CD4-positive, alpha-beta memory T cell (primary cell): ENCODE measurements around the gene TUBAL3. TPM values are rescaled to one million over a fixed set of nuclear protein-coding genes. Genes with fewer than 3 reads are reported as not detected.

Source experiments
- CTCF ChIA-PET: fragments of 350-600 bp; sonication (Branson Sonifier 250); formaldehyde crosslinking; loops from one replicate; lab custom pipeline; 2021; ENCODE audit warnings: inconsistent platforms; ENCODE audit not compliant: partially characterized antibody; lab: Charles Lee
- POLR2A ChIA-PET: fragments of 350-600 bp; sonication (Branson Sonifier 250); formaldehyde crosslinking; loops from one replicate; lab custom pipeline; 2021; ENCODE audit not compliant: partially characterized antibody; lab: Charles Lee
- DNase-seq, 5 donors: peaks; one replicate each; pipeline versions ENCODE4 v3.0.0 to v3.0.0-alpha.2; 2020 to 2022; ENCODE audit warnings: mixed read lengths in 1 of 5
- H3K27ac ChIP-seq: one replicate; pipeline ENCODE4 v1.7.0; 2013; ENCODE audit warnings: low read depth, low read length
- H3K27me3 ChIP-seq: 2 replicates; pipeline ENCODE4 v1.7.0; 2013; ENCODE audit warnings: mild to moderate bottlenecking, low read length, moderate library complexity; ENCODE audit not compliant: insufficient read depth
- H3K36me3 ChIP-seq: 2 replicates; pipeline ENCODE4 v1.7.0; 2013; ENCODE audit warnings: mild to moderate bottlenecking, low read length, moderate library complexity; ENCODE audit not compliant: insufficient read depth
- H3K4me1 ChIP-seq: 2 replicates; pipeline ENCODE4 v1.7.0; 2013; ENCODE audit warnings: mild to moderate bottlenecking, low read length, moderate library complexity; ENCODE audit not compliant: insufficient read depth
- H3K4me3 ChIP-seq, 2 donors: one replicate each; pipeline ENCODE4 v1.7.0; 2013; ENCODE audit warnings: low read length in 2 of 2, mild to moderate bottlenecking in 1 of 2
- H3K9me3 ChIP-seq, 2 donors: one replicate each; pipeline ENCODE4 v1.7.0; 2013; ENCODE audit warnings: low read length in 2 of 2, control low read depth in 1 of 2; ENCODE audit not compliant: control insufficient read depth in 1 of 2
- H3K27ac Mint-ChIP-seq, 7 donors: one replicate each; pipeline ENCODE4 v1.8.0; 2020 to 2021; ENCODE audit warnings: mixed read lengths in 7 of 7, mild to moderate bottlenecking in 6 of 7, inconsistent platforms in 3 of 7, moderate library complexity in 3 of 7
- H3K27me3 Mint-ChIP-seq, 2 donors: one replicate each; pipeline ENCODE4 v1.8.0; 2020 to 2021; ENCODE audit warnings: mixed read lengths in 2 of 2
- H3K36me3 Mint-ChIP-seq, 2 donors: one replicate each; pipeline ENCODE4 v1.8.0; 2020 to 2021; ENCODE audit warnings: mixed read lengths in 2 of 2, inconsistent platforms in 1 of 2, mild to moderate bottlenecking in 1 of 2
- H3K4me1 Mint-ChIP-seq, 4 donors: one replicate each; pipeline ENCODE4 v1.8.0; 2020 to 2021; ENCODE audit warnings: mixed read lengths in 4 of 4, mild to moderate bottlenecking in 1 of 4
- H3K4me3 Mint-ChIP-seq, 8 donors: one replicate each; pipeline ENCODE4 v1.8.0; 2020 to 2021; ENCODE audit warnings: mixed read lengths in 8 of 8, mild to moderate bottlenecking in 7 of 8, moderate library complexity in 6 of 8, inconsistent platforms in 3 of 8
- H3K9me3 Mint-ChIP-seq, 8 donors: one replicate each; pipeline ENCODE4 v1.8.0; 2020 to 2021; ENCODE audit warnings: mixed read lengths in 8 of 8, mild to moderate bottlenecking in 5 of 8, inconsistent platforms in 3 of 8, moderate library complexity in 1 of 8
- intact Hi-C: fragments of 100-400 bp; cut with micrococcal nuclease; formaldehyde crosslinking; loops from one replicate; pipeline ENCODE4 v1.15.1; 2023
- polyA plus RNA-seq, 2 donors: library from polyadenylated mRNA; unstranded; fragments of 300-500 nt; fragmentation: Illumina TruSeq; gene quantifications; one replicate each; pipeline ENCODE4 v1.2.3, GENCODE V29; 2021
- total RNA-seq, 2 experiments: library from RNA; stranded (reverse); gene quantifications; one replicate each; pipeline ENCODE4 v1.2.3, GENCODE V29; 2021

The TUBAL3 gene
- total and polyA plus RNA-seq, 4 experiments from 2014 or later, result not detected

DNA sequence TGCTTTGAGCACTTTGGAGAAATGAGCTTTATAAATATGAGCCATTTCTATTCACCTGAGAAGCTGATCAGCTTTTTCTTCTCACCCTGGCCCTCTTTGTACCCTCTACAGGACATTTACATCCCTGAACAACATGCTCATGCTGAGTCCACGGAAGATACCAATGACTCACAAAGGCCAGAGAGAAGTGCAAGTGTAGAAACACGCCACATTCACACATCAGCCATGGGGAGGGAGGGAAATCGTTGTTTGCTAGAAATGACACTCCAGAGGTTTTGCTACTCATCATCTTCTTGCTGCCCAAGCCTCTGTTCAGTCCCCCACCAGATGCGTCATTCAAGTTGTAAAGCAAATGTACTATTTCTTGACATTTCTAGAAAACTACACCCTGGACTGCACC is 42.7 kb downstream of the TUBAL3 start:
- Histone ChIP-seq H3K4me1 (no peaks in the 10 kb centered on the region), H3K27ac (no peak overlapping the region), H3K4me3 (no peak overlapping the region), H3K36me3 (no peaks in the 10 kb centered on the region), H3K9me3 (no peaks in the 10 kb centered on the region), H3K27me3 (no peaks in the 10 kb centered on the region)
- H3K27me3 Mint-ChIP-seq, result peaks cover 0 to 7% of the 10 kb centered on the region in 2 donors
- ChIA-PET POLR2A (no interaction called here), CTCF (no interaction called here)
- peaks cover 0 to 7% (median under 1%) of the 10 kb centered on the region in 4 donors for H3K4me1 Mint-ChIP-seq
- H3K9me3 Mint-ChIP-seq, result no peaks in the 10 kb centered on the region
- no peak for DNase-seq
- no peak overlapping the region for H3K4me3 Mint-ChIP-seq
- intact Hi-C loops, result no loop called here
- no peak overlapping the region for H3K27ac Mint-ChIP-seq
- H3K36me3 Mint-ChIP-seq, result no peaks in the 10 kb centered on the region

DNA sequence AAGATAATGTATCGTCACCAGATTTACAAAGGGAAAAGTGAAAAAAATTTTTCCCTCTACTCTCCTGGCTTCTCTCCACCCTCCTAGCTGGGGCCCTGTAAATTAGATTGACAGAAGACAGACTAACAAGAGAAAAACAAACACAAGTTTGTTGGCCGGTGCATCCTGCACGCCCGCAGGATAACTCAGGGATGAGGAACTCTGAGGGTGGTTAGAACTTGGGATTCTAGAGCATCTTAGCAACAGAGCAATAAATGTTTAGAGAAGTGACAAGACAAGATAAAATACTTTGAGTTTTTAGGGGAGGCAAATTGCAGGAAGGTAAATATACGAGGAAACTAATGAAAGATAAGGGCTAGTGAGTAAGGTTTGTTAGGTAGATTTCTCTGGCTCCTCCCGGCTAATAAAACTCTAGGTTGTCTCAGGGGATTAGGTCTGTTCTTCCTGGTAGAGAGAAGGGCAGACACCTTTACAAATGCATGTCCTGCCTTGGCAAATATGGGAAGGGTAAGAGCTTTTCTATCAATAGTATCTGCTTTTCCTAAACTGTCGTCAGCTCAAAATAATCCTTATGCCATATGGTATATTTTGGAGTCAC is 44.2 kb downstream of the TUBAL3 start:
- no peak overlapping the region for H3K27ac ChIP-seq
- ChIA-PET POLR2A (no interaction called here), CTCF (no interaction called here)
- Mint-ChIP-seq H3K27me3 (peaks cover 0 to 7% of the 10 kb centered on the region in 2 donors), H3K4me1 (peaks cover 0 to 4% (median 2%) of the 10 kb centered on the region in 4 donors), H3K9me3 (no peaks in the 10 kb centered on the region), H3K36me3 (no peaks in the 10 kb centered on the region), H3K4me3 (no peak overlapping the region), H3K27ac (no peak overlapping the region)
- H3K4me1 ChIP-seq, result no peaks in the 10 kb centered on the region
- H3K9me3 ChIP-seq, result no peaks in the 10 kb centered on the region
- DNase-seq, result no peak
- intact Hi-C loops, result no loop called here
- no peaks in the 10 kb centered on the region for H3K36me3 ChIP-seq
- no peaks in the 10 kb centered on the region for H3K27me3 ChIP-seq
- H3K4me3 ChIP-seq, result no peak overlapping the region

DNA sequence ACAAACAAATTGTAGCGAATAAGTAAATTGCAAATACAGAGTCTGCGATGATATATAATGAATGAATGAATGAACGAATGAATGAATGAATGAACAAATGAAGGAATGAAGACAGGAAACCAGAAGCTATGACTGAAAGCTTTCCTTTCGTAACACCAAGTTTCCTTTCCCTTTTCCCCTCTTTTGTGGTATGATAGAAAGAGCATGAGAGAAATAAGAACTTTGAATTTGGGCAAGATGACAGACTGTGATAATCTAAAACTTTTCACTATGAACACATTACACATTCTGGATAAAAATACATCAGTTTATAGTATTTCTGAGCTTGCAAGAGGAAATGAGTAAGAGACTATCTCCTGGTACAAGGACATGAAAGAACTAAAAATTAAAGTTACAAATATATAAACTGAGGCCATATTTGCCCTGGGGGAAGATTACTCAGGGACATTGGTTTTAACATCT is 48.3 kb downstream of the TUBAL3 start:
- POLR2A ChIA-PET, result no interaction called here
- Histone ChIP-seq H3K36me3 (no peaks in the 10 kb centered on the region), H3K27ac (no peak overlapping the region), H3K9me3 (no peaks in the 10 kb centered on the region), H3K4me1 (no peaks in the 10 kb centered on the region), H3K27me3 (no peaks in the 10 kb centered on the region), H3K4me3 (no peak overlapping the region)
- Mint-ChIP-seq H3K27ac (no peak overlapping the region), H3K9me3 (peaks cover 0 to 2% (median 0%) of the 10 kb centered on the region in 8 donors), H3K4me3 (no peak overlapping the region), H3K27me3 (peaks cover 2 to 8% of the 10 kb centered on the region in 2 donors), H3K36me3 (no peaks in the 10 kb centered on the region), H3K4me1 (peaks cover 0 to 6% (median 2%) of the 10 kb centered on the region in 4 donors)
- CTCF ChIA-PET, result no interaction called here
- intact Hi-C loops, result no loop called here
- DNase-seq, result no peak

- DNase-seq, result no peak
- Histone ChIP-seq H3K4me1 (no peaks in the 10 kb centered on the region), H3K27me3 (no peaks in the 10 kb centered on the region), H3K9me3 (no peaks in the 10 kb centered on the region), H3K4me3 (no peak overlapping the region), H3K27ac (no peak overlapping the region), H3K36me3 (no peaks in the 10 kb centered on the region)
- Mint-ChIP-seq H3K27ac (no peak overlapping the region), H3K9me3 (peaks cover 0 to 2% (median 0%) of the 10 kb centered on the region in 8 donors), H3K27me3 (peaks cover 2 to 8% of the 10 kb centered on the region in 2 donors), H3K4me1 (peaks cover 0 to 6% (median 2%) of the 10 kb centered on the region in 4 donors), H3K36me3 (no peaks in the 10 kb centered on the region), H3K4me3 (no peak overlapping the region)
- ChIA-PET POLR2A (no interaction called here), CTCF (no interaction called here)
- intact Hi-C loops, result no loop called here
Measured at GRCh38 chr10:5355594-5356301, 48.9 kb downstream of the TUBAL3 start.

- DNase-seq, result no peak
- Histone ChIP-seq H3K9me3 (no peaks in the 10 kb centered on the region), H3K27me3 (no peaks in the 10 kb centered on the region), H3K4me3 (no peak overlapping the region), H3K4me1 (no peaks in the 10 kb centered on the region), H3K27ac (no peak overlapping the region), H3K36me3 (no peaks in the 10 kb centered on the region)
- Mint-ChIP-seq H3K4me1 (peaks cover 0 to 6% (median 2%) of the 10 kb centered on the region in 4 donors), H3K27me3 (peaks cover 2 to 8% of the 10 kb centered on the region in 2 donors), H3K36me3 (no peaks in the 10 kb centered on the region), H3K4me3 (no peak overlapping the region), H3K27ac (no peak overlapping the region), H3K9me3 (peaks cover 0 to 2% (median 0%) of the 10 kb centered on the region in 8 donors)
- ChIA-PET POLR2A (no interaction called here), CTCF (no interaction called here)
- intact Hi-C loops, result no loop called here
Measured at GRCh38 chr10:5354068-5354467, 50.6 kb downstream of the TUBAL3 start.

DNA sequence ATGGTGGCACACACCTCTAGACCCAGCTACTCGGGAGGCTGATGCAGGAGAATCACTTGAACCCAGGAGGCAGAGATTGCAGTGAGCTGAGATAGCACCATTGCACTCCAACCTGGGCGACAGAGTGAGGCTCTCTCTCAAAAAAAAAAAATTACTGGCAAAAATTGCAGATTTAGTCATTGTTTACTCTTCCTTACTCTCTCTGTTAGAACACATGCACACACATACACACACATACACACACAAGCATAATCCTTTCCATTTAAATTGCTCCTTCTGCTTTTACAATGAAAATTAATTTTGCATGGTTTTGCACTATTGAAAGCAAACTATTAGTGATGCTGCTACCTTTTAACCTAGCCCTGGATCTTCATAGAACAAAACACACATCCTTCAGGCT is 55.3 kb downstream of the TUBAL3 start:
- intact Hi-C loops, result no loop called here
- H3K9me3 ChIP-seq, result no peaks in the 10 kb centered on the region
- H3K27ac ChIP-seq, result no peak overlapping the region
- Mint-ChIP-seq H3K4me3 (no peak overlapping the region), H3K9me3 (no peaks in the 10 kb centered on the region), H3K4me1 (peaks cover 0 to under 1% (median 0%) of the 10 kb centered on the region in 4 donors), H3K27ac (no peak overlapping the region), H3K27me3 (peaks cover 2 to 4% of the 10 kb centered on the region in 2 donors), H3K36me3 (no peaks in the 10 kb centered on the region)
- no peaks in the 10 kb centered on the region for H3K27me3 ChIP-seq
- H3K36me3 ChIP-seq, result no peaks in the 10 kb centered on the region
- DNase-seq, result no peak
- H3K4me1 ChIP-seq, result no peaks in the 10 kb centered on the region
- ChIA-PET CTCF (no interaction called here), POLR2A (no interaction called here)
- H3K4me3 ChIP-seq, result no peak overlapping the region

GRCh38 chr10:5346881-5347280 is 57.7 kb downstream of the TUBAL3 start:
- peaks cover 0 to 2% of the 10 kb centered on the region in 2 donors for H3K27me3 Mint-ChIP-seq
- H3K36me3 Mint-ChIP-seq, result no peaks in the 10 kb centered on the region
- no peaks in the 10 kb centered on the region for H3K27me3 ChIP-seq
- no peak overlapping the region for H3K27ac Mint-ChIP-seq
- no peaks in the 10 kb centered on the region for H3K9me3 Mint-ChIP-seq
- H3K27ac ChIP-seq, result no peak overlapping the region
- intact Hi-C loops, result no loop called here
- peaks cover 1 to 9% (median 5%) of the 10 kb centered on the region in 4 donors for H3K4me1 Mint-ChIP-seq
- no peak for DNase-seq
- ChIA-PET POLR2A (no interaction called here), CTCF (no interaction called here)
- no peaks in the 10 kb centered on the region for H3K36me3 ChIP-seq
- H3K4me3 ChIP-seq, result no peak overlapping the region
- H3K4me3 Mint-ChIP-seq, result no peak overlapping the region
- no peaks in the 10 kb centered on the region for H3K4me1 ChIP-seq
- H3K9me3 ChIP-seq, result no peaks in the 10 kb centered on the region
